GM19023 (cell line): ENCODE data around the gene ATP11C.
A peak's percentile ranks its signal among the peaks of the same experiment; 100 is the strongest.
"Not testable (repeated sequence)": the region's sequence is repeated elsewhere in the genome, so short reads cannot be mapped to it uniquely, and the experiment has no call there.

ENCODE experiments used
- ATAC-seq: cut with Tn5 transposase; IDR thresholded peaks from one replicate; pipeline ENCODE4 v1.9.1; 2021; ENCODE audit warnings: mild to moderate bottlenecking, moderate library complexity; ENCODE audit not compliant: unreplicated experiment

ATP11C gene

GRCh38 chrX:139932901-139933796, at the start of gene ATP11C:
ATP11C (minus strand) TSS chrX:139933053; CDS start chrX:139932042, 1,011 bp downstream.
- ATAC-seq: peak; percentile 75

- no peak for ATAC-seq
These were observed 41.6 kb upstream of the ATP11C start for GRCh38 chrX:139974471-139974870.

GRCh38 chrX:139972629-139973624, 40.1 kb upstream of the ATP11C start:
- ATAC-seq: no peak

- ATAC-seq: no peak
These were observed 39.3 kb upstream of the ATP11C start for GRCh38 chrX:139972113-139972512.

- ATAC-seq: no peak
These were observed 38.5 kb upstream of the ATP11C start for GRCh38 chrX:139971394-139971749.

GRCh38 chrX:139969286-139969685, 36.4 kb upstream of the ATP11C start:
- ATAC-seq: no peak

- no peak for ATAC-seq
These were observed 34.9 kb upstream of the ATP11C start for GRCh38 chrX:139967750-139968149.

- ATAC-seq: no peak
These were observed 34.4 kb upstream of the ATP11C start for GRCh38 chrX:139967300-139967699.

GRCh38 chrX:139966159-139966558, 33.3 kb upstream of the ATP11C start:
- not testable (repeated sequence) for ATAC-seq

GRCh38 chrX:139965421-139965820, 32.6 kb upstream of the ATP11C start, which contains the start of gene CXorf66:
CXorf66 (minus strand) TSS chrX:139965521; CDS start chrX:139965496, 25 bp downstream.
- no peak for ATAC-seq

- not testable (repeated sequence) for ATAC-seq
These were observed 28.2 kb upstream of the ATP11C start for GRCh38 chrX:139961091-139961490.

- no peak for ATAC-seq
These were observed 16.9 kb upstream of the ATP11C start for GRCh38 chrX:139949703-139950102.

- ATAC-seq: no peak
These were observed 12.2 kb upstream of the ATP11C start for GRCh38 chrX:139945075-139945474.

GRCh38 chrX:139936259-139936658, 3.4 kb upstream of the ATP11C start:
- no peak for ATAC-seq

GRCh38 chrX:139933904-139934303, 1.1 kb upstream of the ATP11C start:
- ATAC-seq: no peak

GRCh38 chrX:139932073-139932900, 566 bp downstream of the ATP11C start:
- peak; percentile 44 for ATAC-seq

GRCh38 chrX:139931646-139932072, 1.2 kb downstream of the ATP11C start:
- ATAC-seq: no peak

- no peak for ATAC-seq
These were observed 1.8 kb downstream of the ATP11C start for GRCh38 chrX:139930916-139931645.

- no peak for ATAC-seq
These were observed 2.5 kb downstream of the ATP11C start for GRCh38 chrX:139930401-139930800.

GRCh38 chrX:139929876-139930275, 3.0 kb downstream of the ATP11C start:
- no peak for ATAC-seq
